Keratinocyte (primary cell): ENCODE results near the gene FBXO38. TPM values are rescaled to one million over a fixed set of nuclear protein-coding genes. Genes with fewer than 3 reads are reported as not detected.

Experiments
- DNase-seq: peaks from one replicate; pipeline ENCODE4 v3.0.0-alpha.2; 2011; ENCODE audit warnings: low read depth, missing footprints, low spot score
- FAIRE-seq: peaks from 2 replicates; lab custom pipeline; 2011; peaks lifted over from hg19 to GRCh38; lab: Jason Lieb, UNC
- H2AFZ ChIP-seq: 2 replicates; pipeline ENCODE4 v1.6.0; 2012; ENCODE audit warnings: low read length, control low read depth, inconsistent platforms; ENCODE audit not compliant: control insufficient read depth
- H3K27ac ChIP-seq: 2 replicates; pipeline ENCODE4 v1.5.1; 2011; ENCODE audit warnings: low read length; ENCODE audit not compliant: control insufficient read depth, insufficient read depth
- H3K27me3 ChIP-seq: 3 replicates; pipeline ENCODE4 v1.6.0; 2011; ENCODE audit warnings: low read length; ENCODE audit not compliant: control insufficient read depth, insufficient read depth; ENCODE audit errors: extremely low read depth
- H3K36me3 ChIP-seq, 2 experiments: 2 replicates in 1 of 2; 3 replicates in 1 of 2; pipeline ENCODE4 v1.5.1; 2011; ENCODE audit warnings: low read length in 2 of 2, mild to moderate bottlenecking in 1 of 2; ENCODE audit not compliant: control insufficient read depth in 2 of 2, insufficient read depth in 2 of 2; ENCODE audit errors: extremely low read depth in 1 of 2
- H3K4me1 ChIP-seq: 3 replicates; pipeline ENCODE4 v1.5.1; 2011; ENCODE audit warnings: low read length; ENCODE audit not compliant: control insufficient read depth, insufficient read depth; ENCODE audit errors: extremely low read depth
- H3K4me2 ChIP-seq: 3 replicates; pipeline ENCODE4 v1.6.0; 2011; ENCODE audit warnings: low read depth, low read length; ENCODE audit not compliant: control insufficient read depth, insufficient read depth; ENCODE audit errors: extremely low read depth
- H3K4me3 ChIP-seq, 3 experiments: fragments of 200-600 bp in 1 of 3; sonication (generic) in 1 of 3; 2 replicates in 2 of 3; 3 replicates in 1 of 3; pipeline ENCODE4 v1.5.1; 2011 to 2016; ENCODE audit warnings: low read length in 3 of 3, mild to moderate bottlenecking in 3 of 3, control low read depth in 2 of 3, inconsistent platforms in 1 of 3, low read depth in 1 of 3, mixed read lengths in 1 of 3, mixed run types in 1 of 3, moderate library complexity in 1 of 3; ENCODE audit not compliant: control insufficient read depth in 2 of 3, insufficient read depth in 2 of 3; ENCODE audit errors: extremely low read depth in 1 of 3
- H3K79me2 ChIP-seq: 2 replicates; pipeline ENCODE4 v1.6.0; 2012; ENCODE audit warnings: low read length; ENCODE audit not compliant: control insufficient read depth, insufficient read depth
- H3K9ac ChIP-seq: 3 replicates; pipeline ENCODE4 v1.6.0; 2011; ENCODE audit warnings: low read length; ENCODE audit not compliant: control insufficient read depth, insufficient read depth; ENCODE audit errors: extremely low read depth
- H3K9me1 ChIP-seq: 3 replicates; pipeline ENCODE4 v1.6.0; 2011; ENCODE audit warnings: low read length; ENCODE audit not compliant: control insufficient read depth, insufficient read depth; ENCODE audit errors: extremely low read depth
- H3K9me3 ChIP-seq: 2 replicates; pipeline ENCODE4 v1.5.1; 2012; ENCODE audit warnings: low read depth, low read length; ENCODE audit not compliant: control insufficient read depth
- H4K20me1 ChIP-seq: 3 replicates; pipeline ENCODE4 v1.6.0; 2011; ENCODE audit warnings: low read length; ENCODE audit not compliant: control insufficient read depth, insufficient read depth; ENCODE audit errors: extremely low read depth
- EZH2 ChIP-seq: IDR thresholded peaks from one replicate; pipeline ENCODE4 v1.6.1; 2012; ENCODE audit warnings: inconsistent platforms, mild to moderate bottlenecking, low read length, moderate library complexity
- dilution Hi-C: fragments of 300-500 bp; cut with MboI; formaldehyde crosslinking; loops from one replicate; pipeline ENCODE4 v1.7.0; 2020; ENCODE audit warnings: low sequenced_read_pairs; ENCODE audit not compliant: extremely low pct_ligation_motif_present
- polyA plus RNA-seq, 5 experiments: library from polyadenylated mRNA; depleted of rRNA in 3 of 5; stranded (reverse) in 3 of 5; stranded (forward) in 1 of 5; unstranded in 1 of 5; fragments of >200 nt; gene quantifications; 1 replicate in 1 of 5; 2 replicates in 3 of 5; 3 replicates in 1 of 5; pipeline versions ENCODE4 v1.2.1 to v1.2.3, GENCODE V29; 2011 to 2012; ENCODE audit warnings: missing spikeins in 2 of 5, low read depth in 1 of 5, low replicate concordance in 1 of 5
- TF ChIP-seq, protein P1 (sequence below), 3 experiments: IDR thresholded peaks in 1 of 3; conservative IDR thresholded peaks in 1 of 3; optimal IDR thresholded peaks in 1 of 3; 2 replicates in 2 of 3; 3 replicates in 1 of 3; pipeline versions ENCODE3 to v1.5.1; 2011; ENCODE audit warnings: low read length in 3 of 3, mild to moderate bottlenecking in 3 of 3, moderate library complexity in 2 of 3, control low read depth in 1 of 3, inconsistent platforms in 1 of 3; ENCODE audit not compliant: insufficient read depth in 2 of 3; ENCODE audit errors: extremely low read depth in 1 of 3

The FBXO38 gene
- polyA plus RNA-seq, 1 donor (not counting 4 experiments of a cell fraction or from before 2014, with no cell fraction given): 30.4 TPM

DNA sequence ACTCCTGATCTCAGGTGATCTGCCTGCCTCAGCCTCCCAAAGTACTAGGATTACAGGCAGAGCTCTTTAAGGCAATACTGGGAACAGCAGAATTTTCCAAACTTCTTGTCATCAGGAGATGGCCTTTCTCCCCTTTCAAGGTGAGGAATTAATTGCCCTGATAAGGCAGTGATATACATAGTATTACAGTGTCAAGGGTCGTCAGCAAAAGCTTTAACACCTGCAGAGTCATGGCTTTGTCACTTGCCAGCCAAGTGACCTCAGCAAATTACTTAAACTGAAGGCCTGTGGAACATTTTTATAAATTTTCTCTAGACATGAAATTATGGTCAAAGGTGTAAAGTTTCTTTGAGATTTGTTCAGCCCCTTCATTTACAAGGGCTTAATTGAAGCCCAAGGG, 59.5 kb downstream of the FBXO38 start:
- Histone ChIP-seq H3K79me2 (no peaks in the 10 kb centered on the region), H3K27me3 (no peaks in the 10 kb centered on the region), H3K4me2 (no peak overlapping the region), H3K4me1 (no peaks in the 10 kb centered on the region), H3K9ac (no peak overlapping the region), H2AFZ (no peak overlapping the region), H3K9me3 (no peaks in the 10 kb centered on the region), H3K36me3 (peaks cover 6 to 15% of the 10 kb centered on the region in 2 experiments), H3K27ac (no peak overlapping the region), H4K20me1 (no peaks in the 10 kb centered on the region), H3K4me3 (no peak overlapping the region), H3K9me1 (no peaks in the 10 kb centered on the region)
- DNase-seq (no peak), FAIRE-seq (no peak)
- TF ChIP-seq, protein P1, sequence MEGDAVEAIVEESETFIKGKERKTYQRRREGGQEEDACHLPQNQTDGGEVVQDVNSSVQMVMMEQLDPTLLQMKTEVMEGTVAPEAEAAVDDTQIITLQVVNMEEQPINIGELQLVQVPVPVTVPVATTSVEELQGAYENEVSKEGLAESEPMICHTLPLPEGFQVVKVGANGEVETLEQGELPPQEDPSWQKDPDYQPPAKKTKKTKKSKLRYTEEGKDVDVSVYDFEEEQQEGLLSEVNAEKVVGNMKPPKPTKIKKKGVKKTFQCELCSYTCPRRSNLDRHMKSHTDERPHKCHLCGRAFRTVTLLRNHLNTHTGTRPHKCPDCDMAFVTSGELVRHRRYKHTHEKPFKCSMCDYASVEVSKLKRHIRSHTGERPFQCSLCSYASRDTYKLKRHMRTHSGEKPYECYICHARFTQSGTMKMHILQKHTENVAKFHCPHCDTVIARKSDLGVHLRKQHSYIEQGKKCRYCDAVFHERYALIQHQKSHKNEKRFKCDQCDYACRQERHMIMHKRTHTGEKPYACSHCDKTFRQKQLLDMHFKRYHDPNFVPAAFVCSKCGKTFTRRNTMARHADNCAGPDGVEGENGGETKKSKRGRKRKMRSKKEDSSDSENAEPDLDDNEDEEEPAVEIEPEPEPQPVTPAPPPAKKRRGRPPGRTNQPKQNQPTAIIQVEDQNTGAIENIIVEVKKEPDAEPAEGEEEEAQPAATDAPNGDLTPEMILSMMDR (optimal IDR thresholded peaks at IDR 0.05 in 1 of 3, IDR thresholded peaks at IDR 0.05 in 1 of 3, conservative IDR thresholded peaks at IDR 0.05 in 1 of 3; ENCODE audit: extremely low read depth in 1 of 3, insufficient read depth in 2 of 3, low read length in 3 of 3): no peak
- TF ChIP-seq EZH2: no peak
- dilution Hi-C loops: no loop called here

GRCh38 chr5:148443998-148444397, 60.2 kb downstream of the FBXO38 start:
- Histone ChIP-seq H3K4me1 (no peaks in the 10 kb centered on the region), H3K27me3 (no peaks in the 10 kb centered on the region), H3K79me2 (no peaks in the 10 kb centered on the region), H3K27ac (no peak overlapping the region), H4K20me1 (no peaks in the 10 kb centered on the region), H2AFZ (no peak overlapping the region), H3K36me3 (peaks cover 6 to 15% of the 10 kb centered on the region in 2 experiments), H3K9ac (no peak overlapping the region), H3K9me1 (no peaks in the 10 kb centered on the region), H3K4me3 (no peak overlapping the region), H3K4me2 (no peak overlapping the region), H3K9me3 (no peaks in the 10 kb centered on the region)
- dilution Hi-C loops: no loop called here
- no peak for TF ChIP-seq EZH2
- TF ChIP-seq, protein P1 (optimal IDR thresholded peaks at IDR 0.05 in 1 of 3, IDR thresholded peaks at IDR 0.05 in 1 of 3, conservative IDR thresholded peaks at IDR 0.05 in 1 of 3; ENCODE audit: extremely low read depth in 1 of 3, insufficient read depth in 2 of 3, low read length in 3 of 3): peak in 2 of 3 experiments; percentile 50 to 63
- DNase-seq (no peak), FAIRE-seq (no peak)
